ENCODE data around the gene FXN. TPM values are rescaled to one million over a fixed set of nuclear protein-coding genes. Genes with fewer than 3 reads are reported as not detected.

Gene FXN
- total and polyA plus RNA-seq, 12 donors = 10.3 to 38.7 (median 22.0) TPM

GRCh38 chr9:69023650-69024049 is 11.9 kb upstream of the FXN start:
- Histone ChIP-seq H3K9me3 (replicated peaks in 1 of 3) (no peaks in the 10 kb centered on the region), H3K27ac (no peak overlapping the region), H3K4me3 (no peak overlapping the region), H3K4me1 (replicated peaks in 1 of 2) (peaks cover 0 to 5% of the 10 kb centered on the region in 2 donors), H3K27me3 (no peaks in the 10 kb centered on the region), H3K36me3 (replicated peaks in 1 of 2) (no peaks in the 10 kb centered on the region)
- TF ChIP-seq CTCF (IDR thresholded peaks at IDR 0.05) = no peak
- no peak for TF ChIP-seq POLR2A (IDR thresholded peaks at IDR 0.05)
- intact Hi-C loops (cut with DNase I) = loop anchor here in 1 of 2 donors (10.0 kb wide), 1 partner anchor 439 kb away; no protein-coding TSS in a partner anchor
- 65 to 72% (median 70%) methylated on average over 7 of the region's 7 CpGs for WGBS, 4 donors
- DNase-seq = no peak

GRCh38 chr9:69027355-69028097 is 8.0 kb upstream of the FXN start:
- Histone ChIP-seq H3K27me3 (no peaks in the 10 kb centered on the region), H3K9me3 (replicated peaks in 1 of 3) (no peaks in the 10 kb centered on the region), H3K27ac (no peak overlapping the region), H3K36me3 (replicated peaks in 1 of 2) (no peaks in the 10 kb centered on the region), H3K4me3 (no peak overlapping the region), H3K4me1 (replicated peaks in 1 of 2) (peaks cover 0 to 5% of the 10 kb centered on the region in 2 donors)
- DNase-seq = peak in 5 of 7 donors; percentile 30 to 65 (median 41)
- 46 to 56% (median 50%) methylated on average over 5 of the region's 5 CpGs for WGBS, 4 donors
- intact Hi-C loops (cut with DNase I) = loop anchor here in 1 of 2 donors (10.0 kb wide), 1 partner anchor 443 kb away; no protein-coding TSS in a partner anchor
- no peak for TF ChIP-seq POLR2A (IDR thresholded peaks at IDR 0.05)
- peak; percentile 58 to 76 (median 64) for TF ChIP-seq CTCF (IDR thresholded peaks at IDR 0.05)

- 90 to 92% (median 91%) methylated on average over 2 of the region's 2 CpGs for WGBS, 4 donors
Measured at GRCh38 chr9:69028754-69029153, 6.8 kb upstream of the FXN start.

More at GRCh38 chr9:69028754-69029153, 6.8 kb upstream of the FXN start:
- no peak overlapping the region for H3K4me3 ChIP-seq
- intact Hi-C loops (cut with DNase I) = loop anchor here in 1 of 2 donors (10.0 kb wide), 1 partner anchor 444 kb away; no protein-coding TSS in a partner anchor
- H3K9me3 ChIP-seq (replicated peaks in 1 of 3) = no peaks in the 10 kb centered on the region
- H3K27me3 ChIP-seq = no peaks in the 10 kb centered on the region
- H3K27ac ChIP-seq = no peak overlapping the region
- TF ChIP-seq POLR2A (IDR thresholded peaks at IDR 0.05) = no peak
- no peak for TF ChIP-seq CTCF (IDR thresholded peaks at IDR 0.05)
- DNase-seq = no peak
- peaks cover 0 to 5% of the 10 kb centered on the region in 2 donors for H3K4me1 ChIP-seq (replicated peaks in 1 of 2)
- no peaks in the 10 kb centered on the region for H3K36me3 ChIP-seq (replicated peaks in 1 of 2)
